Stimulated activated CD4-positive, alpha-beta T cell treated with anti-CD3 and anti-CD28 coated beads, TNF-alpha, amount 100 ng/mL, for 1 hour (primary cell): ENCODE results near the gene RAB28.

ENCODE experiments used
- DNase-seq, 3 donors: peaks; one replicate each; pipeline ENCODE4 v3.0.0-alpha.2; 2020; ENCODE audit warnings: low read depth in 3 of 3, low spot score in 1 of 3

Gene RAB28

DNA sequence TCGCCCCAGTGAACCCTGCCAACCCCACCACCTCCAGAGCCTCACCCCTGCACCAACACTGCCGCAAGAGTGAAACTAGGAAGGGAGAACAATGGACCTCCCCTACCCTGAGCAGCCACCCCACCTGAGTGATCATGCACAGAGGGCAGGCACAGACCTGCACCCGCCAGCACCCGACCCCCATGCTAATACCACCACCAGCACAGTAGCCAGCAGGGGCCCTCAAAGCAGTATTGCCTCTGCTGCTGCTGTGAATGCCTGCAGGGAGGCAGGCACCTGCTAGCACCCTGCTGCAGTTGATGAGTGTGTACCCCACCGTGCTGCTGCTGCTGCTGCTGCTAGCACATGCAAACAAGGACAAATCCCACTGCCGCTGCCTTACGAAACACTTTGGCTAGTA lies 100.1 kb downstream of the RAB28 start:
- no peak for DNase-seq

DNA sequence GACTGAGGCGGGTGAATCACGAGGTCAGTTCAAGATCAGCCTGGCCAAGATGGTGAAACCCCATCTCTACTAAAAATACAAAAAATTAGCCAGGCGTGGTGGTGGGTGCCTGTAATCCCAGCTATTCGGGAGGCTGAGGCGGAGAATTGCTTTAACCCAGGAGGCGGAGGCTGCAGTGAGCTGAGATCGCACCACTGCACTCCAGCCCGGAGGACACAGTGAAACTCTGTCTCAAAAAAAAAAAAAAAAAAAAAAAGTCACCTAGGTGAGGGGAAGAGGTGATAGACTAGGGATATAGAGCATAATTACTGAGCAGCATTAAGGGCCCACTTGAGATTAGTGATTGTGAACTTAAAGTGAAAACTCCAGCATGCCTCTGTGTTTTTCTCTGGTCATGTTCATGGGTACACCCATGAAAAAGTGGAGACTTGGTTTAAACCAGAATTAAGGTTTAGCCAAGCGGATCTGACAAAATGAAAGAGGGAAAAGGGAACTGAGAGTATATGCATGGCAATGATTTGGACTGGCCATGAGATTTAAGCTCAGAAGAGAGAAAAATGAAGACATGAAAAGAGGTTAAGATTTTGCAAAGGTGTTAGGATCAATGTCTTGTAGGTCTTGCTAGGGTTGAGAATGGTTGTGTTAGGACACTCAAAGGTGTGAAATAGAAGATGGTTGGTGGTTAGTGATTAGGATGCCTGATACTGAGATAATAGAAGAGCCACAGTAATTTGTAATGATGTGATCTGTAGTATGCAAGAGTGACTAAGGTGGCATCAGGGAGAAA lies 105.0 kb downstream of the RAB28 start:
- DNase-seq, result no peak

- no peak for DNase-seq
Observed at GRCh38 chr4:13371048-13371447, 113.1 kb downstream of the RAB28 start.

- no peak for DNase-seq
Observed at GRCh38 chr4:13368217-13368616, 115.9 kb downstream of the RAB28 start.

- DNase-seq, result no peak
Observed at GRCh38 chr4:13367691-13368090, 116.4 kb downstream of the RAB28 start.

GRCh38 chr4:13367244-13367643 lies 116.9 kb downstream of the RAB28 start:
- DNase-seq, result no peak

- DNase-seq, result no peak
Observed at GRCh38 chr4:13365195-13365594, 118.9 kb downstream of the RAB28 start.

DNA sequence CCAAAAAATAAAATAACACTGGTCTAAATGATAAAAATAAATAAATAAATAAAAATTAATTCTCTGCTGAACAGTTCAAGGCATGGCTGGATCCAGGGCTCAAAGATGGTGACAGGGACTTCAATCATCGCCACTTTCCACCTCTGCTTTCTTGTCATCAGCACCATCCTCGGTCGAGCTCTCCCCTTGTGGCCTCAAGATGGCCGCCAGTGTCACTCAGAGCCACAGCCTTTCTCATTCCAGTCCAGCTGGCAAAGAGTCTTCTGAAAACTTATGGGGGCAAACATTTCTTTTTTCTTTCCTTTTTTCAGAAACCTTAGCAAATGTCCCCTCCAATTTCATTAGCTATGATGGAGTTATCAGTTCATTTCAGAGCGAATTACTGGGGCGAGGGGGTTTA lies 119.5 kb downstream of the RAB28 start:
- no peak for DNase-seq

DNA sequence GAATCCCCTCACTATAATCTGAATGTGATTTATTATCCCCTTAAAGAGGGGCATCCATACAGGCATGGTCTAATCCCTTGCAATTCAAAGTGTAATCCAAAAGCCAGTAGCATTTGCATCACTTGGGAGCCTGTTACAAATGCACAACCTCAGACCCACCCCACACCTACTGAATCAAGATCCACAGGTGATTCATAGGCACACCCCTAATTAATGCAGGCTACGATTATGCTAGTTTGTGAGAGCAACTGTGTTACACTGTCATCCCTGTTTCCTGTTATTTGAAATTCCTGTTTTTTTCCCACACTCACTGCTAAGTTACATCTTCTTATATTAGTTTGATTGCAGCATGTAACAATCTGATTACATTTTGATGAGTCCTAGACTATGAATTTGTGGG lies 120.0 kb downstream of the RAB28 start:
- DNase-seq, result no peak

- DNase-seq, result no peak
Observed at GRCh38 chr4:13359809-13360208, 124.3 kb downstream of the RAB28 start.

DNA sequence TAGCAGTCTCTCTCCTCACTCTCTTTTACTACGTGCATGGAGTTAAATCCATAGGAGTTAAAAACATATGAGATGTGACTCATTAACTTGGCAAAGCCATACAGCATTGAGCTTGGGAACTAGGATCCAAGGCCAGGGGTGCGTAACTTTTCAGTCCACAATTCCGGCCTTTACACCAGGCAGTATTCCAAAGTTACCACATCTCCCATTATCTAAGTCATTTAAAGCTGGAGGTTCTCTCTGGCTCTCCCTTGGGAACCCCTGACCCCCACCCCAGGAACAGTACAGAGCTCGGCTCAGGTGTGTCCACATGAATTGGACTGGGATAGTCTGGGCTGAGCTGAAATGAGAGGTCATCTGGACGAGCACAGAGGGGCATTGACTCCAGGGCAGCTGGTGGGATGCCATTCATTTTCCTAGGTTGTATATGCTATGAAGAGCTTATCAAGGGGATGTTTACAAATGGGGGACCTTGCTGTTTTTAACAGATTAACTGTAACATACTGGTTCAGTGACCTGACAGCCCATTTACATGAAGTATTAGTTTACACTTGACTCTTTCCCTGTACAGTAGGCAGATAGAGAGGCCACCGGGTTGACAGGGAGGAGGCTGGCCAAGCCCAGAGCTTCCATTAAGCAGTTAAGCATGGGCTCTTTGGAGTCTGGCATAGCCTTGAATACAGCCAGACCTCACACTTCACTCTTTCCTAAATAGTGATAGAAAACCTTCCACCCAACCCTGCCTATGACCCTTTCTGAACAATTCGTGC lies 128.8 kb downstream of the RAB28 start:
- DNase-seq, result no peak

DNA sequence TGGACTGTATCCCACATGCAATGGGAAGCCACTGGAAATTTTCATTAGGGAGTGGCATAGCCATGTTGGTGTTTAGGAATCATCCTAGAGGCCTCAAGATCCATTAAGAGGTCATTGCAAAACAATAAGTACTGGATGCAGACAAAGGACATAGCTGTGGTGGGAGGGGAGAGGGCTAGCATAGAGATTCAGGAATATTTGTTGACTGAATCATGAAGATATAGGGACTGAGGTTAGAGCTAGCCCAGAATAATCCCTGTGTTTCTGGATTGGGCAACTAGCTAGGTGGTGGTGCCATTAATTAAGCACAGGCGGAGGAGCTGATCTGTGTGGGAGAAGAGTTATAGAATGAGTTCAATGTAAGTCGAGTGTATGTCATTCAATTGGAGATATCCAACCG lies 135.0 kb downstream of the RAB28 start:
- no peak for DNase-seq

- DNase-seq, result no peak
Observed at GRCh38 chr4:13348216-13348615, 135.9 kb downstream of the RAB28 start.

GRCh38 chr4:13347517-13348125 lies 136.5 kb downstream of the RAB28 start:
- no peak for DNase-seq

GRCh38 chr4:13344216-13344615 lies 139.9 kb downstream of the RAB28 start:
- DNase-seq, result no peak

GRCh38 chr4:13340672-13341071 lies 143.5 kb downstream of the RAB28 start:
- no peak for DNase-seq

- no peak for DNase-seq
Observed at GRCh38 chr4:13331827-13332226, 152.3 kb downstream of the RAB28 start.

DNA sequence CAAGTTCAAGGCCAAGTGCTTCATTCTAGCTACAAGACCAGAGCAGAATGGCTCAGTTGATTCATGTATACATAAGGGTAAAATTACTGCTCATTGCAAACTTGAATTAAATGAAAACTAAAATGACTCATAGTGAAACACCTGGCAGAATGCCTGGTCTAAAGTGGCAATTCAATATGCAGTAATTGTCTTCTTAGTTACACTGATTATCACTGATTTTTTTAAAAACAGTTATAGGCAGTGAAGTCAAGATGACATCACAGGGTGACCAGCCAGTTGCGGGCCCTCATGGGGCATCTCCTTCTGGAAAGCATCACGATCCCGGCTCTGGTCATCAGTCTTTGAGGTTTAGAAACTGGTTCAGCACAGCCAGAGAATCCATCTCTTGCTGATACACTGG lies 154.2 kb downstream of the RAB28 start:
- DNase-seq, result no peak

DNA sequence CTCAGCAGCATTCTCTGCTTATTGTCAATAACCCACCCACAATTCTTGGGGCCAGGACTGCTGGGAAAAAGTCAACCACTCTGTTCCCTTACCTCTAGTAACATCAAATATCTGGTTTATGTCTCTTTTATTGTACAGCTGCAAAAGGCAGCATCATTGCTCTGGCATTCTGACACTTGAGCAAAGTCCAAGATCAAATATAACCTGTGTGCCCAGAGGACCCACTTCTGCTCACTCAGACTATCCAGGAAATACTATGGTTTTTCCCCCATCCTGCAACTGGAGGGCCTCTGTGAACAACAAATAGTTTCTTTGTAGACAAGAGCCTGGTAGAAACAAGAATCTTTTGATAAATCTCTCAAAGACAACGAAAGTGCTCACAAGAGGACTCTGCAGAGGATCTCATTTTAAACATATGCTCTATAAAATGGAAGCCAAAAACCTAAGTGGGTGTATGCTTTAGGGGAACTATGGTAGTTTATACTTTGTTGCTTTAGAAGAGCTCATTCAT lies 154.7 kb downstream of the RAB28 start:
- DNase-seq, result no peak

DNA sequence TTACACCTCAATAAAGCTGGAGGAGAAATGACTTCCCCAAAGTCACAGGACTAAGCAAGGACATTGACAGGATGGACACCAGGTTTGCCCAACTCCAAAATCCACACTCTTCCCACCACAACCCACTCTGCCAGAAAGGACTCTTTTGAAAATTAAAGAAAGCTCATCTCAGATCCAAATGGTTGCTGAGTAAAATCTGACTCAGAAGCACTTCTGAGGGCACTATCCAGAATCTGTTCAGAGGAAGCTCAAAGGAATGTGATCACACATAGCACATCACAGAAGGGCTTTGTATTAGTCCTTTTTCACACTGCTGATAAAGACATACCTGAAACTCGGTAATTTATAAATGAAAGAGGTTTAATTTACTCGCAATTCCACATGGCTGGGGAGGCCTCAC lies 155.5 kb downstream of the RAB28 start:
- no peak for DNase-seq

- no peak for DNase-seq
Observed at GRCh38 chr4:13327991-13328390, 156.1 kb downstream of the RAB28 start.

- DNase-seq, result no peak
Observed at GRCh38 chr4:13325744-13326143, 158.4 kb downstream of the RAB28 start.
